HG03565 (cell line): Measurements from ENCODE around the gene PHKB.

Experiments used
- ATAC-seq: cut with Tn5 transposase; IDR thresholded peaks from one replicate; pipeline ENCODE4 v1.9.1; 2021; ENCODE audit warnings: mild to moderate bottlenecking, moderate library complexity; ENCODE audit not compliant: unreplicated experiment

Gene PHKB

DNA sequence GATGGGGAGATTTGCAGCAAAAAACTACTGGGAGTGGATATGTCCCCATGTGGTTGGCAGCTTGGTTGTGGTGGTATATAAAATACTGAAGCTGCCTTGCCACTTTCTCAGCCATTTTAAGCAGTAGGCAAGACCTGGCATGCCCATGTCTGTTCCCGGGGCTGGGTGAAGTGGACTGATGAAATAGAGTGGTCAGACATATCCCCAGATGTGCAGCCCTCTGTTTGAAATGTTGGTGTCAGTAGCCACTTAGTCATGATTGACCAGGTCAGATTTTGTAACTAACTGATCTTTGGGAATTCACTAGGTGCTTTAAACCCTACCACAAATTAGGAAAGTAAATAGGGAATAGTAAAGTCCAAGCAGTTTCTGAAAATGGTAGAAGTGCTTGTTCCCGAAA lies 151.6 kb downstream of the PHKB start:
- no peak for ATAC-seq

DNA sequence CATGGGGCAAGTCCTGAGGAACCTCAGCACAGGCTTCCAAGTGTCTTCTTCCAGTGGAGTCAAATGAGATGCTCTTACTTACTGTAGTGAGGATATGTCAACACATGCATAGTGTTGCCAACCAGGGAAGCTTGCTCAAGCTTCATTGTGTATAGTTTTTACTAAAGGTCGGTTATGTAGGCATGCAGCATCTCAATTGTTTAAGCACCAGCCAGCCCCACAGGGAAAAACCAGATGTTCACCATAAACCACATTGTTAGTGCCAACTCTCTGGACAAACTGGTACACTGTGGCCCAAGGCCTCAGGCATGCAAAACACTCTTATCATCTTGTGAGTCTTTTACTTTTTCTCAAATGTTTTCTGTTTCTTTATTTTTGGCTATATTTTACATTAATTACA lies 152.1 kb downstream of the PHKB start:
- ATAC-seq: no peak

DNA sequence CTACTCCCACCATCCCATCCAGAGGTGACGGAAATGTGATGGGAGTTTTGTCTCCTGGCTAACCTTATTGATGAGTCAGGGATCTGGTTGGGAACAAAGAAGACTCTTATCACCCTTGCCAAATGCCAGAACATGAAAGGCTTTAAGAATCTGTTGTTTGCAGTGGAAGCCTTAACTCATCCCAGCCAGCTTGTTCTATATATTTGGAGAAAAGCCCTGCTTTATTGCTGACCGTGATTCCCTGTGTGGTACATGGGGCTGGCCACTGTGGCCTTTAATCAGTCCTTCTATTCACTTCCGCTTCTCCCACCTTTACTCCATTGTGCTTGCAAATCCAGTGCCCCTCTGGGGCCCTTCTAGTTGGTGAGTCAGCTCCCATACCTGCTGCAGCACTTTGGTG lies 156.6 kb downstream of the PHKB start:
- no peak for ATAC-seq

DNA sequence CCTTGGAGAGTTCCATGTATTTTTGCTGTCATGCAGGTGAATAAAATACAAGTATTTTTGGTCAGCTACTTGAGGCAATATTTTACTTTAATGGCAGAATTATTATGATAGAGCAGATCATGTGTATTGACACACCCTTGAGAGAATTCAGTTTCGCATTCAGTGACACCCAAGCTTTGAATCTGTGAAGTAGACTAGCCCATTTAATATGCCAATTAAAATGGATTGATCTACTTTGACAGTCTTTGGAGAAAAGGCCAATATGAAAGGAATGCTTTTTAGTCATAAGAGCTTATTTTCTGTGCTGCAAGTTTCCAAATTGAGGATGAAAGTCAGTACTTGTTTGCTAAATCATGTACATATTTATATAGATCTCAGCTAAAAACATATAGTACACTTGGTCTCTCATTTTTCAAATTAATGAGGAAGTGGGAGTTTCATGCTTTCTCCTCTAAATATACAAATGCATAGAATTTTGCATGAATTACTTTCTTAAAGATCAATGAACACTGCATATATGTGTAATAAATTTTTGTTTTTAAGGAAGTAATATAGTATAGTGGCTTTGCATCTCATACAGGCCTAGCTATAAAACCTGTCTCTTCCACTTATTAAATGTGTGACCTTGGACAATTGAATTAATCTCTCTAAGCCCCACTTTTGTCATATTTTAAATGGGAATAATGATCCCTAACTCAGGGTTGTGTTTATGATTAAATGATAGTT lies 161.5 kb downstream of the PHKB start:
- no peak for ATAC-seq

DNA sequence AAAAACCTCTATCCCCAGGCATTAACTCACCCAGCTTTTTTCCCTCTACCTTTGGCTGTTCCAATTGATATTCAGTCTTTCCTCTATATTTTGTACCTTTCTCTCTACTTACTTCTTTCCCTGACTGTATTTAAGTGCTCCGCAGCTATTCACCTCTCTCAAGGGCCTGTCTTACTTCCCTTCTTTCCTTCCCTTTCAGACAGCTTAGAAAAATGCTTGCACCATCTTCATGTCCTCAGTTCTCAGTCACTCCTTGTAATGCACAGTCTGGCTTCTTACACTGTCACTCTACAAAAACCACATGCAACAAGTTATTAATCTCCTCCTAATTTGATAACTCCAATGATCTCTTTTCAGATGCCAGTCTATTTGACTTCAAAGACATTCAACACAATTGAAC lies 163.4 kb downstream of the PHKB start:
- ATAC-seq: no peak

DNA sequence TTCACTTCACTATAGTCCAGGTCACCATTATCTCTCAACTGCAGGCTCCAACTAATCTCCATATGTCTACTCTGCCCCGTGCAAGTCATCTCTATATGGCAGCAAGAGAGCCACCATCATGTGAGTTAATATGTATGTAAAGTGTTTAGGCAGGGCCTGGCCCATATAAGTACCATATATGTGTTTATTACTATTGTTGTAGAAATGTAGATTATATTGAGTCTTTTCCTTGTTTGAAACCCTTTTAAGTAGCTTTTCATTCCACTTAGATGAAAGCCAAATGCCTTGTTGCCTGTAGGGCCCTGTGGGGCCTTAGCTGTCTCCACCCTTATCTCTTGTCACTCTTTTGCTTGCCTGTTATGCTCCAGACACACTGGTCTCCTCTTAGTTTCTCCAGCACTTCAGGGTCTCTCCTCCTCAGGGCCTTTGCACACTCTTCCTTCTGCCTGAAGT lies 164.0 kb downstream of the PHKB start:
- ATAC-seq: no peak

DNA sequence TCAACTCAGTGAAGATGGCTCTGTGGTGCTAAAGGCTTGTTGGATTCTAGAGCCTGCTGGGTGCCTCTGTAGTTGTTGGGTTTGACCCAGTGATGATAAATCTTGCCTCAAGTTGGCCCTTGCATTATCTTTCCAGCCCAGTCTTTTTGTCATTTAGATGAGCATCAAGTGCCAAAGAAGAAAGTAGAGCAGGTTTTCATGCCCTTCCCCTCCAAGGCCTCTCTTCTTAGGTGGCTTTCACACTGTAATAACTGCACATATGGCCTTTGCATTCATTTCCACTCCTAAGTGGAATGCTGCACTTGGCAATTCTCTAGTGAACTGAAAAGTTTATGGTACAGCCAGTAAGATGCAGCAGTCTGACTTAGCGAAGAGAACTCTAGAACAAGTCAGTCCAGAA lies 165.1 kb downstream of the PHKB start:
- ATAC-seq: no peak

DNA sequence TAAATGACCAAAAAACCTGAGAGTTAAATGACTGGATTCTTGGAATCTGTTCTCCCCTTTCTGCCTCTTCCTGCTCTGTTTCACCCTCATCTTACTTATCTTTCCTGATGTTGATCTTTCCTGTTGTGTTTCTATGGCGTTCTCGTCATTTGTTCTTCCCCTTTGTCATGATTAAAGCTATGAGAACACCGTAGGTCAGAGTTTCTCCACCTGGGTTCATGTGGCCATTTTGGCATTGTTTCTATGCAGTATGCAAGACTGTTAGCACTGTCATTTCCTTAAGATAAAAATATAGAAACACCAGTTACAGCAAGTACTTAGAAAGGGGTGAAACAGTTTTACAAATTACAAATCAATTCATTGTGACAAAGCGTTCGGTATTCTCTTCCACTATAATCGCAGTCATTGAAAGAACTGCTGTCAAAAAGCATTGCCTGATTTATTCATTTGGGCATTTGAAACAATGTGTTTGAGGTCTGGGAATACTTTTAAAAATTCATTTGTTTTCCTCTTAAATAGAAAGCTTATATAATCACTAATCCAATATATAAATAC lies 166.0 kb downstream of the PHKB start:
- ATAC-seq: no peak

DNA sequence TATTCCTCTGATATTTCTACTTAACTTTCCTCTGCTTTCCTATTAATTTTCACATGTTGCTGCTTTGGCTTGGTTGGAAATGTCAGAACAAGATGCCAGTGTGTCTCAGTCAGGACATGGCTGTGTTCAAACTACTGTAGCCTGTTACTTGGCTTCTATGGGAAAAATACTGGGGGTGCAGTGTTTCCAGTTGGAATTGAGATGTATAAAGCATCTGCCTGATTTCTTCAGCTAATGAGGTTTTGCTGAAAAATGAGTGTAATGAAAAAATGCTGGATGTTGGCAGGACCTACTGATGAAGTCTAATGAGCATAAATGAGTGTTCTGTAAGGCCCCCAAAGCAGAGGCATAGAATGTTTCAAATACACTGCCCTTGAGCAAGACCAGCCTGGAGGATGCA lies 166.6 kb downstream of the PHKB start:
- no peak for ATAC-seq

DNA sequence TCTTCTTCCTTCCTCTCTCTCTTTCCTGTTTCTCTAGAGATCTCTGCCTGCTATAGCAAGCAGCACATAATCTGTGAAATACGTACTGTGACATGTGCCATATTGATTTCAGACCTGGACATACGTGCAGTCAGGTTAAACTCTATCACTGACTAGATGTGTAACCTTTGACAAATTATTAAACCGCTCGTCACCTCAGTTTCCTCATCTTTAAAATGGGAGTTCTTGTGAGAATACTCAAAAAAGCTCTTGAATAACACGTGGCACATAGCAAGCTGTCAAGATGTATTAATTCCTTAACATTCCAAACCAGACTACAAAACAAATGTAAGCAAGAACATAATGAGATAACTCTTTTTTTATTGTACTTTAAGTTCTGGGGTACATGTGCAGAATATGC lies 170.0 kb downstream of the PHKB start:
- no peak for ATAC-seq

DNA sequence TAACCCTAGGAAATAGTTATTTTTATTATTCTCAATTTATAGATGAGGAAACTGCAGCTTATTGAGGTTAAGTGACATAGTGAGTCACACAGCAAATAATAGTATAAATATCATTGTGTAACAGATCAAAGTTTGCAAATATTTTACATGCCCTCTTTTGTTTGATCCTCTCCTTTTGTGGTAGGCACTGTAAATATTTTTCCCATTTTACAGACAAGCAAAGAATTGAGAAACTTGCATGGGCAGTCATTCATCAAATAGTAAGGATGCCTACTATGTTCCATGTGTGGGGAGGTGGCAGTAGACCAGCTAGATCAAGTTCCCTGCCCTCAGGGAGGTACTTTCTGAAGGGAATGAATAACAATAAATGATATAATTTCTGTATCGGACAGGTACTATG lies 173.0 kb downstream of the PHKB start:
- no peak for ATAC-seq

DNA sequence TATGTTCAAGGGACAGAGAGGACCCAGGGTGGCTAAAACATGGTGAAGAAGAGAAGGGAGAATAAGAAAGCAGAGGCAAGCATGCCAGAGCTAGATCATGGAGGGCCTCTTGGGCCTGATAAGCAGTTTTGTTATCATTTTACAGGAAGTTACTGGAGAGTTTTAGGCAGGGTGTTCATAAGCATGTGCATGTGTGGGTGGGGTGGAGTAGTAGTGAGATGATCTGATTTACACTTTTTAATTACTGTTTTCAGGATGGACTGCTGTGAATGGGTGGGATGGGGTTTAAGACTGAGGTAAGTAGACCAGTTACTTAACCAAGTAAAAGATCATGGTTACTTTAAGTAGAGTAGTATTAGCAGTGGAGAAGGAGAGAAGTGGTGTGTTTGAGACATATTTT lies 173.6 kb downstream of the PHKB start:
- no peak for ATAC-seq

DNA sequence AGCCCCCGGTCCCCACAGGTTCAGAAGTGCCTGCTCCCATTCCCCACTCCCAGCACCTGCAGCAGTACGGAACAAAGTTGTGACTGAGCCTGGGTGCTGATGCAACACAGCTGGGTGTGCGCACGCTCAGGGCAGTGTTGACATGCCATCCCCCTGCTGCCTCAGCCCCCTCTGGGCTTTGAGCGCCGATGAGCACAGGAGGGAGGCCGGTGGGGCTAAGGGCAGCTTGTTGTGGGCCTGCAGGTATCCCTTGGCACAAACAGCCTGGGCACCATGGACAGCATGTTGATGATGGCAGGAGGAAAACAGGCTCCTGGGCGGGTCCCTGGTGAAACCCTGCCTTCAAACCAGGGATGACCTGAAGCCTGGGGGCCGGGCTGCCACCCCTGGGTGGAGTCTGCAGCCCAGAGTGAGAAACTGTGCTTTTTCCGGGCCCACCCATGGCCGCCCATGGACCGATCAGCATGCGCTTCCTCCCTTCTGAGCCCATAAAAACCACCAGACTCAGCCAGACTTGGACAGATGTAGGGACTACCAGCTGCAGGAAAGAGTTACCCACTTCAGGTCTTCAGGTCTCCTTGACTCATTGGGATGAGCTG lies 175.5 kb downstream of the PHKB start:
- ATAC-seq: no peak

DNA sequence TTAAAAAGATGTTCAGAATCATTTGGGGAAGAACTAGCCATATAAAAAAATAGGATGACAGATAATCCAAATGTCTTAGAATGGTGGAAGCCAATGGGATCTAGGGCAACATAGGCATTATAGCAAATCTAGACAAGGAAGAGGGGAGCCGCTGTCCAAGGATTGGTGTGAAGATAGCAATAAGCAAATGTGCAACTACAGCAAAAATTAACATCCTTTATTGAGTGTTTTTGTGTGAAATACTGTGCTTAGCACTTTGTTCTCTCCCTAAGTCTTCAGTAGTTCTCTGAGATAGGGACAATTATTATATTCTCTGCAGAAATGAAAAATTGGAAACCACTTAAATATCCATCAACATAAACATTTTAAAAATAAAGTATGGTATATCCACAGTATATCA lies 177.0 kb downstream of the PHKB start:
- no peak for ATAC-seq

DNA sequence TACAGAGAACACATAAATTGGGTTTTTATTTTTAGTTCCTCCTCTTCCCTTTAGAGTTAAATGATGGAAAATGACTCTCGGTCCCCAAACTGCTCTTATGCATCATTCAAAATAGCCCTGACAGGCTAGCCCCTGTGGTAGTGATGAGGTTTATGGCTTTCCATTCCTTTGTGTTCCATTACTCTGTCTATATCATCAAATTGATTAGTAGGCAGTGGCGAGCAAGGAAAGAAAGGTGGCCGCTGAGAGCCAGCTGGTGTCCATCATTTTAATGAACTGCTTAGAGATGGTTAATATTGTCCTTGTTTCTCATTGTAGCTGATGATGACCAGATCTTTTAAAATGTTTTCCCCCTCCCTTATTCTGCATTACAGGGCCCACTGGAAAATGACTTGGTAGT lies 179.5 kb downstream of the PHKB start:
- no peak for ATAC-seq

DNA sequence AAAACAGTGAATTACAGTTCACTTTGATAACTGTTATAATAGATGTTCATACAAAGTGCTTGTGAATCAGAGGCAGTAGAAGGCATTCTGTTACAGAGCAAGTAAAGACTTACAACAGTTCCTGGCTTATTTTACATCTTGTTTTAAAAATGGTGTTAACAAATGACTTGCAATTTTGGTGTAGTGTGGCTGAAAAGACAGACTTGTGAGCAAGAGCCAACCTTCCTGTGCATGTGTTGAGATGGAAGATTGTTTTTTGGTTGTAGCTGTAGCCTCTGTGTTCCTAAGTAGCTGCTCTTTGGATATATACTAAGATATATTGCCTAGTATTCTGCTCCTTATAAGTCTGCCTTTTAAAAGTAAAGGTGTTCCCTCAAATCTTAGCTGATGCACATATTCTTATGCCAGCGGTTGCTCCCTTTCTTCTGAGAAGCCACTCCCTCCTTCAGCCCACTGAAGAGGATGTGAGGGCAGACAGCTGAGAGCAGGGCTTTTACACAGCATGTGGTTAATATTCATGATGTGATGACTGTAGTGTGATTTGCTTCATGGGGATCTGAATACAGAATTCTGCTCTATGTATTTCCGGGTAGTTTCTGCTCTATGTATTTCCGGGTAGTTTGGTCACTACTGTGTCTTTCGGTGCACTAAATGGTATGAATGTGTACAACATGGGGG lies 182.3 kb downstream of the PHKB start:
- ATAC-seq: no peak

DNA sequence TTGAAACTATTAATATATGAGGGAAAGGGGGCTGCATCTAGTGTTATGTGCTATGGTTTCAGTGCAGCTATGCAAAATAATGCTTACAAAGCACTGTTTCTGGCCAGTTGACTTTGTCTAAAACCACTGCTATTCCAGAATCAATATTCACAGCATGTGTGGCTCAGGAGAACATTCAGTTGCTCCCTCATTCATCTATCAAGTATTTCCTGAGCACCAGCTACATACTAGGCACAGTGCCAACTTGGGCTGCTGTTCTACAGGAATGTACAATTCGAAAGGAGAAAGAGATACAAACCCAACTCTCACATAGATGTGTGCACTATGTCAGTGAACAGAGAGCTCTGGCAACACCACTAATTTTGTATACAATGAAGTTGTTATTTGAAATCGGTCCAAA lies 183.0 kb downstream of the PHKB start:
- ATAC-seq: no peak

DNA sequence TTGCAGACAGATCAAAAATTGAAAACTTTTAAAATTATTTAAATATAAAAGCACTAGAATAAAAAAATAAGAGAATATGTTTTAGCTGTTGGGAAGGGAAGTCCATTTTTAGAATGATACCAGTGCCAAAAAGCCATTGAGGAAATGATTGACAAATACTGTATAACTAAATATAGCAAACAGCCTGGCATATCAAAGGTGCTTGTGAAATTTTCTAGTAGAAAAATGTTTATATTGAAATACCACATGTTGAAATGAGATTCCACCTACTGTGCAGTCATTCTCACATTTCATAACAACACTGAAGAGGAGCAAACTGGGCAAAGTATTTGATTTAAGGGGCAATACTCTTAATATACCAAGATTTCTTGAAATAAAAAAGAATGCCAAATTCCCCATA lies 183.5 kb downstream of the PHKB start:
- ATAC-seq: no peak

DNA sequence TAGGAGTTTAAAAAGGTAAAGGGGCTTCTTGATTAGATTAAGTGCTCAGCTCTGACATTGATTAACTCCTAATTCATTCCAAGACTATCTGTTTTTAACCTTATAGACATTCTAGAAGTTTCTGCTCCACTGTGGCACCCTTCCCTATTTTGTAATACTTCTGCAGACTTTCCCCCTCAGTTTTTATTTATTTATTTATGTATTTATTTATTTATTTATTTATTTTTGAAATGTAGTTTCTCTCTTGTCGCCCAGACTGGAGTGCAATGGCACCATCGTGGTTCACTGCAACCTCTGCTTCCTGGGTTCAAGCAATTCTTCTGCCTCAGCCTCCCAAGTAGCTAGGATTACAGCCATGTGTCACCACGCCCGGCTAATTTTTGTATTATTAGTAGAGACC lies 185.8 kb downstream of the PHKB start:
- no peak for ATAC-seq

DNA sequence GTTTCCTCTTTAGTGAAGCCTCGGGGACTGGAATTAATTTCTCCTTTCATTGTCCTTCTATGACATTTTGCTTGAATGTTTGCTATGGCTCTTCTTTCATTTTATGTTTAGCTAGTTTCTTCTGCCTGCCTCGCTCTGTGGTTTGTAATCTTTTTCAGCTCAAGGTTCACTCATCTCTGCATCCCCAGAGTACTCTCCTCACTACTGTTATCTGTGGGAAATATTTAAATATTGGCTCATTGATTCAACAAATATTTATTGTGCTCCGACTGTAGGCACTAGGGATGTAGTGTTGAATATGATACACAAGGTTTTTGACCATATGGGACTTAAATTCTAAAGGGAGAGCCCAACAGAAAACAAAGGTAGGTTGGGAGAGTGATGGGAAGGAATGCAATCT lies 195.9 kb downstream of the PHKB start:
- no peak for ATAC-seq

DNA sequence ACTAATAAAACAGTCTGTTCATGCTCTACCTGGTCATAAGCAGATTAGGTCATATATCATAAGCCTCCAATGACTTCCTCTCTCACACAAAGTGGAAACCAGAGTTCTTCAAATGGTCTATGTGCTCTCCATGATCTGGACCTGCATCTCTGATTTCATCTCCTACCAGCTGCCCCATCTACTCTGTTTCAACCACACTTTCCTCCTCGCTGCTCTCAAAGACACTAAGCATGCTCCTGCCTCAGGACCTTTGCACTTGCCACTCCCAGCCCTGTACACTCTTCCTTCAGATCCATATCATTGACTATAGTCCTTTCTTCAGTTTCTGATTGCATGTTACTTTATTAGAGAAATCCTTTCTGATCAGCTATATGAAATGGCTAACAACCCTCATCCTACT lies 196.8 kb downstream of the PHKB start:
- no peak for ATAC-seq

DNA sequence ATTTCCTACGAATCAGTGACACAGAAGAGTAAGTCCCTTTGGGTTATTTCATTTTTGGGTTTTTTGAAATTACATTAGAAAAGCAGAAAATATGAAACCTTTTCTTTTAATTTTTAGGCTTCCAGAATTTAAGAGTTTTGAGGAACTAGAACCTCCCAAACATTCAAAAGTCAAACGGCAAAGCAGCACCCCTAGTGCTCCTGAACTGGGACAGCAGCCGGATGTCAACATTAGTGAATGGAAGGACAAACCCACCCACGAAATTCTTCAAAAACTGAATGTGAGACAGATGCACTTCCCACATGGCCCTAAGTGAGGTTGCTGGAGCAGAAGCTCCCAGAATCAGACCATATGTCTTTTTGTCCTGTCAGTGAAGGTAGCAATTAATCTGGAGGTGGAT lies 199.4 kb downstream of the PHKB start:
- no peak for ATAC-seq
